ENCODE results near the gene CAPN5.
A peak's percentile ranks its signal among the peaks of the same experiment; 100 is the strongest.
"Not testable (repeated sequence)": the region's sequence is repeated elsewhere in the genome, so short reads cannot be mapped to it uniquely, and the experiment has no call there.

- not testable (repeated sequence) for TF ChIP-seq CEBPB (IDR thresholded peaks at IDR 0.05); CTCF (IDR thresholded peaks at IDR 0.05); KDM5A (IDR thresholded peaks at IDR 0.05); POLR2A (IDR thresholded peaks at IDR 0.05; ENCODE audit: low read length); RFX5 (IDR thresholded peaks at IDR 0.05); PBX3 (IDR thresholded peaks at IDR 0.05); FOXS1 (CRISPR knock-in tag; IDR thresholded peaks at IDR 0.05); MAX (IDR thresholded peaks at IDR 0.05); JUN (IDR thresholded peaks at IDR 0.05); SMC3 (IDR thresholded peaks at IDR 0.05)
- TF ChIP-seq HDAC2 (IDR thresholded peaks at IDR 0.05) = peak; percentile 79; the same call in 1 of the 2 replicates
Observed at GRCh38 chr11:77047928-77048446, 18.8 kb upstream of the CAPN5 start.
